Kidney (tissue), 22 donors: Measurements from ENCODE around the gene TAF1. TPM values are rescaled to one million over a fixed set of nuclear protein-coding genes. Genes with fewer than 3 reads are reported as not detected.
A peak's percentile ranks its signal among the peaks of the same experiment; 100 is the strongest.
"Not testable (repeated sequence)": the region's sequence is repeated elsewhere in the genome, so short reads cannot be mapped to it uniquely, and the experiment has no call there.

Experiments
- DNase-seq, 5 donors: peaks; one replicate each; pipeline ENCODE4 v3.0.0-alpha.2; 2013 to 2020
- FAIRE-seq: peaks from 2 replicates; lab custom pipeline; 2012; peaks lifted over from hg19 to GRCh38; lab: Jason Lieb, UNC
- H3K27ac ChIP-seq, 2 donors: one replicate each; pipeline ENCODE4 v1.7.0; 2013; ENCODE audit warnings: low read depth in 2 of 2, low read length in 2 of 2, inconsistent platforms in 1 of 2
- H3K27me3 ChIP-seq: one replicate; pipeline ENCODE4 v1.7.1; 2013; ENCODE audit warnings: low read length, inconsistent platforms; ENCODE audit not compliant: control insufficient read depth, insufficient read depth
- H3K36me3 ChIP-seq, 3 donors: one replicate each; pipeline versions ENCODE4 v1.7.0 to v1.7.1; 2013; ENCODE audit warnings: low read length in 3 of 3, control low read depth in 1 of 3, inconsistent platforms in 1 of 3; ENCODE audit not compliant: insufficient read depth in 3 of 3, control insufficient read depth in 2 of 3
- H3K4me1 ChIP-seq, 3 donors: one replicate each; pipeline versions ENCODE4 v1.7.0 to v1.7.1; 2013; ENCODE audit warnings: low read length in 3 of 3, inconsistent platforms in 1 of 3, low read depth in 1 of 3; ENCODE audit not compliant: control insufficient read depth in 2 of 3, insufficient read depth in 2 of 3
- H3K4me3 ChIP-seq, 3 donors: one replicate each; pipeline versions ENCODE4 v1.7.0 to v1.8.1; 2013; ENCODE audit warnings: low read length in 3 of 3, control low read depth in 1 of 3, inconsistent platforms in 1 of 3
- H3K9ac ChIP-seq, 3 donors: one replicate each; pipeline versions ENCODE4 v1.7.0 to v1.7.1; 2013; ENCODE audit warnings: low read length in 3 of 3, control low read depth in 1 of 3, inconsistent platforms in 1 of 3
- H3K9me3 ChIP-seq, 3 donors: one replicate each; pipeline versions ENCODE4 v1.7.0 to v1.7.1; 2013; ENCODE audit warnings: low read length in 3 of 3, control low read depth in 1 of 3, inconsistent platforms in 1 of 3; ENCODE audit not compliant: control insufficient read depth in 2 of 3, insufficient read depth in 1 of 3
- intact Hi-C: fragments of 100-400 bp; cut with DNase I; formaldehyde crosslinking; loops from one replicate; pipeline ENCODE4 v1.11.1; 2022
- long read RNA-seq, 10 donors: library from polyadenylated mRNA in 1 of 10; unstranded in 1 of 10; transcript quantifications; one replicate each; pipeline ENCODE4 v2.0.0 and lab custom pipeline, GENCODE V29; 2021 to 2026
- polyA plus RNA-seq: library from polyadenylated mRNA; stranded (reverse); fragments of 350-450 nt; fragmentation: Illumina TruSeq; extraction: RNeasy Lipid Tissue Mini Kit (QIAGEN cat#74804); gene quantifications from one replicate; pipeline ENCODE4 v1.2.3, GENCODE V29; 2014; ENCODE audit warnings: low read depth, low replicate concordance; ENCODE audit not compliant: insufficient read depth
- total RNA-seq: library from RNA; stranded (reverse); fragmentation: NEBNext Ultra II Directional; extraction: Animal tissue kit (Norgen Biotek cat#: 25700); gene quantifications from one replicate; pipeline ENCODE4 v1.2.1, GENCODE V29; 2021
- TF ChIP-seq, protein P1 (sequence below): IDR thresholded peaks from 3 replicates; pipeline ENCODE4 v1.5.1; 2012; ENCODE audit warnings: mild to moderate bottlenecking, moderate library complexity, borderline replicate concordance; ENCODE audit not compliant: insufficient read depth; ENCODE audit errors: extremely low read depth
- donor health status: control.
- donor health status: control.
- donor health status: control.
- donor health status: control.
- donor health status: control.
- donor health status: DM: yes; HTN: yes; CAD: no.
- donor health status: Normal renal cell carcinoma (clear cell type).

The TAF1 gene, protein sequence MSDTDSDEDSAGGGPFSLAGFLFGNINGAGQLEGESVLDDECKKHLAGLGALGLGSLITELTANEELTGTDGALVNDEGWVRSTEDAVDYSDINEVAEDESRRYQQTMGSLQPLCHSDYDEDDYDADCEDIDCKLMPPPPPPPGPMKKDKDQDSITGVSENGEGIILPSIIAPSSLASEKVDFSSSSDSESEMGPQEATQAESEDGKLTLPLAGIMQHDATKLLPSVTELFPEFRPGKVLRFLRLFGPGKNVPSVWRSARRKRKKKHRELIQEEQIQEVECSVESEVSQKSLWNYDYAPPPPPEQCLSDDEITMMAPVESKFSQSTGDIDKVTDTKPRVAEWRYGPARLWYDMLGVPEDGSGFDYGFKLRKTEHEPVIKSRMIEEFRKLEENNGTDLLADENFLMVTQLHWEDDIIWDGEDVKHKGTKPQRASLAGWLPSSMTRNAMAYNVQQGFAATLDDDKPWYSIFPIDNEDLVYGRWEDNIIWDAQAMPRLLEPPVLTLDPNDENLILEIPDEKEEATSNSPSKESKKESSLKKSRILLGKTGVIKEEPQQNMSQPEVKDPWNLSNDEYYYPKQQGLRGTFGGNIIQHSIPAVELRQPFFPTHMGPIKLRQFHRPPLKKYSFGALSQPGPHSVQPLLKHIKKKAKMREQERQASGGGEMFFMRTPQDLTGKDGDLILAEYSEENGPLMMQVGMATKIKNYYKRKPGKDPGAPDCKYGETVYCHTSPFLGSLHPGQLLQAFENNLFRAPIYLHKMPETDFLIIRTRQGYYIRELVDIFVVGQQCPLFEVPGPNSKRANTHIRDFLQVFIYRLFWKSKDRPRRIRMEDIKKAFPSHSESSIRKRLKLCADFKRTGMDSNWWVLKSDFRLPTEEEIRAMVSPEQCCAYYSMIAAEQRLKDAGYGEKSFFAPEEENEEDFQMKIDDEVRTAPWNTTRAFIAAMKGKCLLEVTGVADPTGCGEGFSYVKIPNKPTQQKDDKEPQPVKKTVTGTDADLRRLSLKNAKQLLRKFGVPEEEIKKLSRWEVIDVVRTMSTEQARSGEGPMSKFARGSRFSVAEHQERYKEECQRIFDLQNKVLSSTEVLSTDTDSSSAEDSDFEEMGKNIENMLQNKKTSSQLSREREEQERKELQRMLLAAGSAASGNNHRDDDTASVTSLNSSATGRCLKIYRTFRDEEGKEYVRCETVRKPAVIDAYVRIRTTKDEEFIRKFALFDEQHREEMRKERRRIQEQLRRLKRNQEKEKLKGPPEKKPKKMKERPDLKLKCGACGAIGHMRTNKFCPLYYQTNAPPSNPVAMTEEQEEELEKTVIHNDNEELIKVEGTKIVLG (N-terminal part only)
- total RNA-seq: 45.0 TPM
- 4.0 TPM for polyA plus RNA-seq
- long read RNA-seq, donor 1: 0 reads
- long read RNA-seq, donor 2, partial matches to known transcripts: 8 of 8 reads
- long read RNA-seq, donor 2, other reads (novel, unspliced or antisense): 0 of 8 reads
- long read RNA-seq, donor 3: 0 reads
- long read RNA-seq, donor 4, full-length matches to known transcripts: 1 of 1 reads
- long read RNA-seq, donor 4, partial matches to known transcripts: 0 of 1 reads
- long read RNA-seq, donor 4, other reads (novel, unspliced or antisense): 0 of 1 reads
- long read RNA-seq, donor 5: 0 reads
- long read RNA-seq, donor 6: 0 reads
- long read RNA-seq, donor 7, full-length matches to known transcripts: 1 of 7 reads
- long read RNA-seq, donor 7, partial matches to known transcripts: 0 of 7 reads
- long read RNA-seq, donor 7, other reads (novel, unspliced or antisense): 6 of 7 reads
- long read RNA-seq, donor 8: 0 reads
- long read RNA-seq, donor 9, partial matches to known transcripts: 5 of 5 reads
- long read RNA-seq, donor 9, other reads (novel, unspliced or antisense): 0 of 5 reads
- long read RNA-seq, donor 10: 0 reads

DNA sequence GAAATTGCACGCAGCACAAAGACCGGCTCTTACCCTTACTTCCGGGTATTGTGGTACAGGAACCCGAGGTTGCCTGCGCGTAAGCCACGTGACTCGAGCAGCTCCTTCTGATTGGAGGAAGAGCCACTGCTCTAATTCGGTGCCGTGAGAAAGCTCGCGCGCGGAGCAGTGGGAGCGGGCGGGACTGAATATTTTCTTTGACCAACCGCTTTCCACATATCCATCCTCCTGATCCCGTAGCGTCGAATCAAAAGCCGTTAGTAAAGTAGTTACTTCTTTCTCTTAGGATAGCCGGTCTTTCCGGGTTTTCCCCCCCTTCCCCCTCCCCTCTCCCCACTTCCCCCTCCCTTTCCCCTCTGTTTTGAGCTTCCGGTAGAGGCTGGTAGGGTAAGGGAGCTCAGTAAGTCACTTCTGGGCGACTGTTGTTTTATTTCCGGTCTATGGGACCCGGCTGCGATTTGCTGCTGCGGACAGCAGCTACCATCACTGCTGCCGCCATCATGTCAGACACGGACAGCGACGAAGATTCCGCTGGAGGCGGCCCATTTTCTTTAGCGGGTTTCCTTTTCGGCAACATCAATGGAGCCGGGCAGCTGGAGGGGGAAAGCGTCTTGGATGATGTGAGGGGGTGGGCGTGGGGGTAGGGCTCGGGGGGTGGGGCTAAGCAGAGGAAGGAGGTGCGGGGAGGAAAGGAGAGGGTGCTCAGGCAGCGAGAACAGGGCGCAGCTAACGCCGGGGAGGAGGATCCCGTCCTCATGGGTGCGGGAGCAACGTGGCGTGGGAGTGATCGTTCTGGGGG is at the start of gene TAF1:
Gene TAF1, plus strand, starts transcription at position 483 of the 799 bp plus-strand sequence. Its CDS starts 18 bp downstream, at position 501.
- Histone ChIP-seq H3K4me1 (peaks cover 0 to 7% (median 5%) of the 10 kb centered on the region in 3 donors), H3K36me3 (peaks cover 0 to 5% (median 0%) of the 10 kb centered on the region in 3 donors), H3K4me3 (peak within 1 kb of the TSS; percentile 86 to 92 (median 90)), H3K9me3 (no peaks in the 10 kb centered on the region), H3K9ac (peak within 1 kb of the TSS; percentile 60 to 94 (median 70)), H3K27me3 (no peaks in the 10 kb centered on the region), H3K27ac (peak within 1 kb of the TSS; percentile 82 to 85)
- DNase-seq (peak; percentile 95 to 98 (median 98)), FAIRE-seq (peak; percentile 96)
- intact Hi-C loops: no loop called here
- TF ChIP-seq, protein P1, sequence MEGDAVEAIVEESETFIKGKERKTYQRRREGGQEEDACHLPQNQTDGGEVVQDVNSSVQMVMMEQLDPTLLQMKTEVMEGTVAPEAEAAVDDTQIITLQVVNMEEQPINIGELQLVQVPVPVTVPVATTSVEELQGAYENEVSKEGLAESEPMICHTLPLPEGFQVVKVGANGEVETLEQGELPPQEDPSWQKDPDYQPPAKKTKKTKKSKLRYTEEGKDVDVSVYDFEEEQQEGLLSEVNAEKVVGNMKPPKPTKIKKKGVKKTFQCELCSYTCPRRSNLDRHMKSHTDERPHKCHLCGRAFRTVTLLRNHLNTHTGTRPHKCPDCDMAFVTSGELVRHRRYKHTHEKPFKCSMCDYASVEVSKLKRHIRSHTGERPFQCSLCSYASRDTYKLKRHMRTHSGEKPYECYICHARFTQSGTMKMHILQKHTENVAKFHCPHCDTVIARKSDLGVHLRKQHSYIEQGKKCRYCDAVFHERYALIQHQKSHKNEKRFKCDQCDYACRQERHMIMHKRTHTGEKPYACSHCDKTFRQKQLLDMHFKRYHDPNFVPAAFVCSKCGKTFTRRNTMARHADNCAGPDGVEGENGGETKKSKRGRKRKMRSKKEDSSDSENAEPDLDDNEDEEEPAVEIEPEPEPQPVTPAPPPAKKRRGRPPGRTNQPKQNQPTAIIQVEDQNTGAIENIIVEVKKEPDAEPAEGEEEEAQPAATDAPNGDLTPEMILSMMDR: no peak

DNA sequence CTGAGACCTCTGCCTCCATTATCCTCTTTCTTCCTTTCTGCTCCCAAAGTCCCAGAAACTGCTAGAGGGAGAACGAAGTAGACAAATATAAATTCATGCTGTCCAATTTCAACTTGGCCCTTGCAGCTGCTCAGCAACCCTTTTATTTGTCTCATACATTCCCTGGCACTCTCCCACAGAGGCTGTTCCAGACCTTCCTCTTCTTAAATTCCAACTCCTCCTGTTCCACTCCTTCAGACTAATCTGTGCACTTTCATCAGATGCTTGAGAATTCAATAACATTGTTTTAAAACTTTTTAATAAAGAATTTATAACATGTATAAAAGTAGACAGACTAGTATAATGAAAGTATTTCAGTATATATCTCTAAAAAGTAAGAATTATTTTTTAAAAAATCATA is 49.2 kb upstream of the TAF1 start:
- DNase-seq, FAIRE-seq: not testable (repeated sequence)

DNA sequence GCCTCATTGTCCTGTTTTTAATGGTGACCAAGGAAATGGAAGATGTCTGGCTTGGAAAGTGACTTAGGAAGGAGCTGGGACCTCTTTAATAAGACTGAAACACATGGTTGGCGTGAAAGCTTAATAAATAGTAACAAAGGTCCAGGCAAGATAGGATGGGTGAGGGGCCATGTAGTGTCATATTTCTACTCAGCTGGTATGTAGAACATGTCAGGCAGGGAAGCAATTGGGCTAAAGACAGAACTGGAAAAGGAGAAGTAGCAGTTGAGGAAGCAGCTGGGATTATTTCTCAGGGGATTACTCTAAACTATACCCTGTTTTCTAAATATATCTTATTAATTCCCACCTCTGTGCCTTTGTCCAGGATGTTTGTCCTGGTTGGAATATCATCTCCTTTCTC is 46.0 kb upstream of the TAF1 start:
- no peak for FAIRE-seq
- no peaks in the 10 kb centered on the region for H3K36me3 ChIP-seq

More for the DNA sequence above, 49.2 kb upstream of the TAF1 start:
- H3K4me3 ChIP-seq, intact Hi-C loops, H3K9ac ChIP-seq, H3K9me3 ChIP-seq, H3K4me1 ChIP-seq, H3K27ac ChIP-seq, H3K27me3 ChIP-seq, H3K36me3 ChIP-seq: not testable (repeated sequence)

More for the DNA sequence above, 46.0 kb upstream of the TAF1 start:
- H3K4me1 ChIP-seq: no peaks in the 10 kb centered on the region
- TF ChIP-seq, protein P1: no peak
- no peak overlapping the region for H3K27ac ChIP-seq
- H3K27me3 ChIP-seq: no peaks in the 10 kb centered on the region
- no peaks in the 10 kb centered on the region for H3K9me3 ChIP-seq
- no peak overlapping the region for H3K9ac ChIP-seq
- intact Hi-C loops: no loop called here
- H3K4me3 ChIP-seq: no peak overlapping the region
- peak in 1 of 5 donors; percentile 4 for DNase-seq
